Measurements from ENCODE around the gene GHDC.

Gene GHDC

DNA sequence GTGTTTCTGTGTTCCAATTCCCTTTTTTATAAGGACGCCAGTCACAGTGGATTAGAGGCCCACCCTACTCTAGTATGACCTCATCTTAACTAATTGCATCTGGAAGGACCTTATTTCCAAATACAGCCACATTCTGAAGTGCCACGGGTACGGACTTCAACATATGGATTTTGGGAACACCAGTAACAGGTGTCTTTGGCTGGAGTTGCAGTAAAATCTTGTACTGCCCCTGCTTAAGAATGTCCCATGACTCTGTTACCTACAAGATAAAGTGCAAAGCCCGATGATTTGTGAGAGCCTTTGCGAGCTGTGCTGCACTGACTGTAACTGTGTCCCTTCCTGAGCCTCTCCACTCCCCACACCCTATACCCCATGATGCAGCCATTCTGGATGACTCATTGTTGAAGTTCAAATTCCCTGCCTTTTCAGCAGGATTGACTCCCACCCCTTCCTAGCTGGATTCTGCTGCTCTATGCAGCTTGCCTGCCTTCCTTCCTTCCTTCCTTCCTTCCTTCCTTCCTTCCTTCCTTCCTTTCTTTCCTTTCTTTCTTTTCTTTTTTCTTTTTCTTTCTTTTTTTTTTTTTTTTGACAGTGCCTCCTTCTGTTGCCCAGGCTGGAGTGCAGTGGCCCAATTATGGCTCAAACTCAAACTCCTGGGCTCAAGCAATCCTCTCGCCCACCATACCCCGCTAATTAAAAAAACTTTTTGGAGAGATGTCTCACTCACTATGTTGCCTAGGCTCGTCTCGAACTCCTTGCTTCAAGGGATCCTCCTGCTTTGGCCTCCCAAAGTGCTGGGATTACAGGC, 11.2 kb downstream of the GHDC start:
- Histone ChIP-seq H3K36me3 (ENCODE audit: control insufficient read depth, insufficient read depth, low read length) (no peaks in the 10 kb centered on the region), H3K27ac (ENCODE audit: low read depth, low read length, severe bottlenecking) (no peak overlapping the region), H3K4me3 (ENCODE audit: extremely low read depth, insufficient read depth, low read length, poor library complexity, severe bottlenecking) (peak overlapping the region; percentile 45), H3K9me3 (ENCODE audit: control insufficient read depth, low read length) (no peaks in the 10 kb centered on the region), H3K4me1 (ENCODE audit: control insufficient read depth, insufficient read depth, low read length, poor library complexity, severe bottlenecking) (peaks cover 9% of the 10 kb centered on the region)
- 66 to 76% methylated on average over 7 to 9 of the region's 9 CpGs for WGBS, 2 experiments (ENCODE audit: insufficient coverage in 2 of 2)

DNA sequence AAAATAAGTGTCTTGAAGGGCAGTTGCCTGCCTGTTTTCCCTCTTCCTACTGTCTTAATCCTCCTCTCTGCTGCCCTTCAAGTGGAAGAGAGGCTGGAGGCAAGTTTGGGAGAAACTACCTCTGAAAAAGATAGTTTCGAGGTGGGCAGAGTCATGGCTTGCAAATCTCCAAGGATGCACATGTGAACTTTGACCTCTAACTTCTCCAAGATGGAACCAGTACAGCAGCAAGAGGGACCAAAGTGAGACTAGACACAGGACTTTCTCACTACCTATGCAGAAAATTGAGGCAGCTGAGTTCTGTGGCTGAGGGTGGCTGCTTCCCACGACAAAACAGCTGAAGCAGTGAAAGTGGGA, 12.5 kb downstream of the GHDC start:
- Histone ChIP-seq H3K27ac (ENCODE audit: low read depth, low read length, severe bottlenecking) (no peak overlapping the region), H3K36me3 (ENCODE audit: control insufficient read depth, insufficient read depth, low read length) (no peaks in the 10 kb centered on the region), H3K9me3 (ENCODE audit: control insufficient read depth, low read length) (no peaks in the 10 kb centered on the region), H3K4me1 (ENCODE audit: control insufficient read depth, insufficient read depth, low read length, poor library complexity, severe bottlenecking) (peaks cover 9% of the 10 kb centered on the region), H3K4me3 (ENCODE audit: extremely low read depth, insufficient read depth, low read length, poor library complexity, severe bottlenecking) (no peak overlapping the region)
- WGBS, 2 experiments (ENCODE audit: insufficient coverage in 2 of 2): 90 to 91% methylated on average over 2 of the region's 2 CpGs

DNA sequence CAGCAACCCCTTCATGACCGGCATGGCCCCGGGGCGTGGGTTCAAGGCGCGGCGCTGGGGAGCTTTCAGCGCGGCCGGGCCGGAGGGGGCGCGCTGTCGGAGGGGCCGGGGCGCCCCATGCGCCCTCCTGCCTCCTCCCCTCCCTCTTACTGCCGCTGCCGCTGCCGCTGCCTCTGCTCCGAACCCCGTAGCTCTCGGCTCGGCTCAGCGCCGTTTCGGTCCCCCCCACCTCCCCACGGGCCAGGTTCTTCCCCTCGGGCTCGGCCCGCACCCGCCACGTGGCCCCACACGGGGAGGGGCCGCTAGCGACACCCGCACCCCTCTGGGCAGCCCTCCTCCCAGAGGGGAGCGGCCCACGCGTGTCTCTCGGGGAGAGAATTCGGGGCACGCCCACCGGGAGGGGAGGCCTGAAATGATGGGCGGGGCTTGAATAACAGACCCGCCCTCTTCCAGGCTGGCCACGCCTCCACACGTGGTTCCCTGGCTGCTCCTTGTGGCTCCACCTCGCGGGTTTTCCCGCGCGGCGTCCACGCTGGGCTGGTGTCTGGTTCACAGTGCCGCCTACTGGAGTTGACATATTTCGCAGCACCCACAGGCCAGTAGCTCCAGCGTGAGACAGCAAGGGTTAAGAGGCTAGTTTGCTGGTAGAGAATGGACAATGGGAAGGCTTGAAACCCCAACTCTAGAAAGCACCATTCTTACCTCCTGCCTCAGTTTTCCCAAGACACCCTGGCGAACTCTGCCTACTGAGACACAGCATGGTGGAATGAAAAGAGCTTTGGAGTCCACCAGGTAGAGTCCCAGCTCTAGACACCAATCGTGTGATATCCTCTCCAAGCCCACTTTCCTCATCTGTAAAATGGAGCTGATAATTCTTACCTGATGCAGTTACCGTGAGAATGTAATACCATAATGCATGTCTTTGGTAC, 13.1 kb downstream of the GHDC start, which contains the start of gene KCNH4:
Gene KCNH4 (minus strand): TSS at position 221 of the 929 bp plus-strand sequence. CDS start 197 bp downstream, at position 24.
- 2% methylated on average over 32 to 45 of the region's 60 CpGs for WGBS, 2 experiments (ENCODE audit: insufficient coverage in 2 of 2)
- H3K36me3 ChIP-seq (ENCODE audit: control insufficient read depth, insufficient read depth, low read length): no peaks in the 10 kb centered on the region
- H3K4me1 ChIP-seq (ENCODE audit: control insufficient read depth, insufficient read depth, low read length, poor library complexity, severe bottlenecking): peaks cover 9% of the 10 kb centered on the region
- peak within 1 kb of the TSS; percentile 2 for H3K4me3 ChIP-seq (ENCODE audit: extremely low read depth, insufficient read depth, low read length, poor library complexity, severe bottlenecking)
- no peak within 1 kb of the TSS for H3K27ac ChIP-seq (ENCODE audit: low read depth, low read length, severe bottlenecking)
- no peaks in the 10 kb centered on the region for H3K9me3 ChIP-seq (ENCODE audit: control insufficient read depth, low read length)

DNA sequence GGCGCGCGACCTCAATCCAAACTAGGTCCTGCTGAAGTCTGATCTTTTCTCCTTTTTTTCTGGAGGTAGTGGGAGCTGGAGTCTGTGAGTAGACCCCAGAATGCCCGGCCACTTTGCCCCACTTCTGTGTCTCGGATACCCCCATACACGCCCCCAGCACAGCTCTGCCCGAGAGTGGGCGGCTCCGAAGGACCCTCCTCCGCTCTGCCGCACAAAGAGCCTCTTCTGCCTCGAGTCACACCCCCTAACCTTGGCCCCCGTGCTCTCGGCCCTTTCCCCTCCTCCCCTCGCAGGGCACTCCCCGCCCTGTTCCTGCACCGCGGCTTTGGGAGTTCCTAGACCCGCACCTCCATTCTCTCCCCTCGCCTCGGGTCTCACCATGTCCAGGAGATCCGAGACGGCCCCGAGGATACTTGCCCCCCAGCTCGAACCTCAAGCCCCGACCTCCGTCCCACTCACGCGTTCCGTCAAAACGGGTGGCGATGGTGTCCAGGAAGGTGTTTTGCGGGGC, 13.8 kb downstream of the GHDC start:
- peak overlapping the region; percentile 2 for H3K4me3 ChIP-seq (ENCODE audit: extremely low read depth, insufficient read depth, low read length, poor library complexity, severe bottlenecking)
- no peaks in the 10 kb centered on the region for H3K9me3 ChIP-seq (ENCODE audit: control insufficient read depth, low read length)
- WGBS, 2 experiments (ENCODE audit: insufficient coverage in 2 of 2): 1 to 4% methylated on average over 19 to 24 of the region's 33 CpGs

DNA sequence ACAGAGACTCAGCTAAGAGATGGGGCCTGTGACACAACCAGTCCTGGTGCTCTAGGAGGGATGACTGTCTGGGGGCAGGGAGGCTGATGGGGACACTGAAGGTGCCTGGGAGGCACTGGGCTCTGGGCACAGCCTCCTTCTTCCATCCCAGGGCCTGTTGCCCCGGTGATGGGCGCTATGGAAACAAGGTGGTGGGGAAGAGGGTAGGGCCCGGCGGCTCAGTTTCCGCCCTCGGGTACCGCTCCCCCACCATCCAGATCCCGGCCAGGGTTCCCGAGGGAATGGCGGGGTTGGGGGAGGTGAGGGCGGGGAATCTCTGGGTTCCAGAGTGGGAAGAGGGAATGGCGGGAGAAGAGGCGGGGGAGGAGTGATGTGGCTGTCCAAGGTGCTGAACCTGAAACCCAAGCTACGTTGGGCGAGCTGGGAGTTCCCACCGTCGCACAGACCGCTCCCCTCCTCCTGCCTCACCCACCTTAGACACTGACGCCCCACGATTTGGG, 14.3 kb downstream of the GHDC start:
- H3K27ac ChIP-seq (ENCODE audit: low read depth, low read length, severe bottlenecking): no peak overlapping the region
- no peaks in the 10 kb centered on the region for H3K9me3 ChIP-seq (ENCODE audit: control insufficient read depth, low read length)
- peaks cover 7% of the 10 kb centered on the region for H3K4me1 ChIP-seq (ENCODE audit: control insufficient read depth, insufficient read depth, low read length, poor library complexity, severe bottlenecking)
- H3K36me3 ChIP-seq (ENCODE audit: control insufficient read depth, insufficient read depth, low read length): no peaks in the 10 kb centered on the region
- no peak overlapping the region for H3K4me3 ChIP-seq (ENCODE audit: extremely low read depth, insufficient read depth, low read length, poor library complexity, severe bottlenecking)
- 2 to 20% methylated on average over 7 to 10 of the region's 20 CpGs for WGBS, 2 experiments (ENCODE audit: insufficient coverage in 2 of 2)

More for the DNA sequence above, 13.8 kb downstream of the GHDC start:
- Histone ChIP-seq H3K4me1 (ENCODE audit: control insufficient read depth, insufficient read depth, low read length, poor library complexity, severe bottlenecking) (peaks cover 7% of the 10 kb centered on the region), H3K27ac (ENCODE audit: low read depth, low read length, severe bottlenecking) (no peak overlapping the region), H3K36me3 (ENCODE audit: control insufficient read depth, insufficient read depth, low read length) (no peaks in the 10 kb centered on the region)

DNA sequence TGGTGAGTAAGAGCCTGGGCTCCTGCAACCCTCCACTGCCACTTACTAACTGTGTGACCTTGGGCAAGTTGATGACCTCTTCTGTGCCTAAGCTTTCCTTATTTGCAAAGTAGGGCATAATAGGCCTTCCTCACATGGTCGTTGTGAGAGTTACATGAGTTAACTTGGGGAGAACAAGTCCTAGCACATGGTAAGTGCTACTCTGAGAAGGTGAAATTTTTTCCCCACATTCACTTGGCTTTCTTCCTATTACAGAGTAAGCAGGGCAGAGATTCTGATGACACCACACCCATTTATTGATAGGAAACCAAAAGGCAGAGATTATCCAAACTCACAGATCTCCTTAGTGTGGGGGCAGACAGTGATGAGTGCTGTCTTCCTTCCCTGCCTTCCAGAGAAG, 15.0 kb downstream of the GHDC start:
- Histone ChIP-seq H3K27ac (ENCODE audit: low read depth, low read length, severe bottlenecking) (no peak overlapping the region), H3K4me3 (ENCODE audit: extremely low read depth, insufficient read depth, low read length, poor library complexity, severe bottlenecking) (no peak overlapping the region), H3K36me3 (ENCODE audit: control insufficient read depth, insufficient read depth, low read length) (no peaks in the 10 kb centered on the region), H3K9me3 (ENCODE audit: control insufficient read depth, low read length) (no peaks in the 10 kb centered on the region), H3K4me1 (ENCODE audit: control insufficient read depth, insufficient read depth, low read length, poor library complexity, severe bottlenecking) (peaks cover 3% of the 10 kb centered on the region)
- 0% methylated on average over 1 of the region's 1 CpG; no CpG with 5 or more reads in 1 of the 2 experiments for WGBS, 2 experiments (ENCODE audit: insufficient coverage in 2 of 2)

DNA sequence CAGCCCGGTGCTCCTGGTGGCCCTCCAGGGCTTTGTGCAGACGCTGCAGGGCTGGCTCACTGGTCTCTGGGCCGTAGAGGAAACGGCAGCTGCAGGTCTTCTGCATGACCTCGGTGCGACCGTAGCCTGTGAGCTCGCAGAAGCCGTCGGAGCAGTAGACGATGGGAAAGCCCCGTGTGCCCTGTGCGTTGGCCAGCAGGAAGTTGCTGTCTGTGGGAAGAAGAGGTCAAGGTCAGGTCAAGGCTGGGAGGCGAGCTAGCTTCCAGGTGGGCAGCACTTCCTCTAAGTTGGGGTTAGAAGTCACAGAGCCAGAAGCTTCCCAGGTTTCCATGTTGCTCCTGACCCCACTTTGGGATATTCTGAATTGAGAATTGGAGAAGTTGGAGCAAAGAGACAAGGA, 15.5 kb downstream of the GHDC start:
- H3K36me3 ChIP-seq (ENCODE audit: control insufficient read depth, insufficient read depth, low read length): no peaks in the 10 kb centered on the region
- 55 to 76% methylated on average over 9 to 14 of the region's 14 CpGs for WGBS, 2 experiments (ENCODE audit: insufficient coverage in 2 of 2)
- peaks cover 3% of the 10 kb centered on the region for H3K4me1 ChIP-seq (ENCODE audit: control insufficient read depth, insufficient read depth, low read length, poor library complexity, severe bottlenecking)
- H3K4me3 ChIP-seq (ENCODE audit: extremely low read depth, insufficient read depth, low read length, poor library complexity, severe bottlenecking): no peak overlapping the region
- no peaks in the 10 kb centered on the region for H3K9me3 ChIP-seq (ENCODE audit: control insufficient read depth, low read length)
- H3K27ac ChIP-seq (ENCODE audit: low read depth, low read length, severe bottlenecking): no peak overlapping the region

DNA sequence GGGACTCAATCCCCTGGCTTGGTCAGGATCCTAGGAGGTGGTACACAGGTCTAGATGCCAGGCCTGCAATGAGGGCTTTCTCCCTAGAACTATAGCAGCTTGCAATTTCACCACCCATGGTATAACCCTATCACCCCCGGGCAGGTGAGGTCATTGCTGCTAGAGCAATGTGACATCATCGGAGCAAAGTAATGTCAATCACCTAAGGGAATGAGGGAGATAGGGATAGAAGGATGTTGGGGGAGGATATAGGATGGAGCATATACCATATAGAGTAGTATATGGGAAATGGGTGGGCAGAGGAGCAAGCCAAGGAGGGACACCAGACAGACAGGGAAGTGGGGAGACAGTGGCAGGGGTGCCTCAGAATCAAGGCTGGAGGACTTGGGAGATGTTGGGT, 16.6 kb downstream of the GHDC start:
- Histone ChIP-seq H3K9me3 (ENCODE audit: control insufficient read depth, low read length) (no peaks in the 10 kb centered on the region), H3K36me3 (ENCODE audit: control insufficient read depth, insufficient read depth, low read length) (no peaks in the 10 kb centered on the region), H3K4me3 (ENCODE audit: extremely low read depth, insufficient read depth, low read length, poor library complexity, severe bottlenecking) (no peak overlapping the region), H3K27ac (ENCODE audit: low read depth, low read length, severe bottlenecking) (no peak overlapping the region), H3K4me1 (ENCODE audit: control insufficient read depth, insufficient read depth, low read length, poor library complexity, severe bottlenecking) (no peaks in the 10 kb centered on the region)
- 80 to 90% methylated on average over 1 to 2 of the region's 2 CpGs for WGBS, 2 experiments (ENCODE audit: insufficient coverage in 2 of 2)

DNA sequence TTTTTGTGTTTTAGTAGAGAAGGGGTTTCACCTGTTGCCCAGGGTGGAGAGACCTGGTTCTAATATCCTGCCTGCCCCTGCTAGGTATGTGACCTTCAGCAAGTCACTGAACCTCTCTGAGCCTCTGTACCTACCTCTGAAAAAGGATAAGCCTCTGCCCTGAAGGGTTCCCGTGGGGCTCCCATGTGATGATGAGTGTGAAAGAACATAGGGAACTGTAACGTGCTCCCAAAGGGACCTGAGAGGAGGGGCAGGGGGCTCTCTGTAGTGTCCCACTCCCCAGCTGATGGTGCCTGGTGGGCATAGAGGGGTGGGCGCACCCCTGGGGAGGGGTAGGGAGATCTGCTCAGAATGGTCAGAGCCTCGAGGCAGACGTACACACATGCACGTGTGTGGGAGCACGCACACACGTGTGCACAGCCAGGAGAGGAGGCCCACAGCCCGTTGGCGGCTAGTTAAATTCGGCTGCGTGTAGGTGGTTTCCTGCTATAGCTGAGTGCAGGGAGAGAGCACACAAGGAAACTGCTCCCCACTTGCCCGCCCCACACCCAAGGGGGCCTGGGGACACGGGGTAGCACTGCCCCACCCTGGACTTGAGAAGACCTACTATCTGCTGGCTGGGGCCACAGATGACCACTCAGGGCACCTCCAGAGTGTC, 20.0 kb downstream of the GHDC start:
- Histone ChIP-seq H3K36me3 (ENCODE audit: control insufficient read depth, insufficient read depth, low read length) (no peaks in the 10 kb centered on the region), H3K4me1 (ENCODE audit: control insufficient read depth, insufficient read depth, low read length, poor library complexity, severe bottlenecking) (peaks cover 3% of the 10 kb centered on the region), H3K27ac (ENCODE audit: low read depth, low read length, severe bottlenecking) (no peak overlapping the region), H3K9me3 (ENCODE audit: control insufficient read depth, low read length) (no peaks in the 10 kb centered on the region), H3K4me3 (ENCODE audit: extremely low read depth, insufficient read depth, low read length, poor library complexity, severe bottlenecking) (no peak overlapping the region)
- WGBS, 2 experiments (ENCODE audit: insufficient coverage in 2 of 2): 87 to 88% methylated on average over 10 to 13 of the region's 14 CpGs

DNA sequence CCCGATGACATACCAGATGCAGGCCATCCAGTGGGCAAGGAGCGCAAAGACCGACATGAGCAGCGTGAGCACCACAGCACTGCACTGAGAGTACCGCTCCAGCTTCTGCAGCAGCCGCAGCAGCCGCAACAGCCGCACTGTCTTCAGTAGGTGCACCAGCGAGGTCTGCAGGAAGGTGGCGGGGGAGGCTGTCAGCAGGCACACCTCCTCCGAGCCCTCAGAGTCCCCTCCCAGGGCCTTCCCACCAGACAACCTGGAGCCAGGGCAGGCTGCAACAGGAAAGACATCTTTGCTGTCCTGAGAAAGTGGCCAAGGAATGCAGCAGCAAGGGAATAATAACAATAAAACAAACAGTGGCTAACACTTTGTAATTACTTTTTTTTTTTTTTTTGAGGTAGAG, 22.5 kb downstream of the GHDC start:
- H3K27ac ChIP-seq (ENCODE audit: low read depth, low read length, severe bottlenecking): no peak overlapping the region
- H3K4me3 ChIP-seq (ENCODE audit: extremely low read depth, insufficient read depth, low read length, poor library complexity, severe bottlenecking): no peak overlapping the region
- WGBS, 2 experiments (ENCODE audit: insufficient coverage in 2 of 2): 71 to 74% methylated on average over 6 to 9 of the region's 11 CpGs
- peaks cover 3% of the 10 kb centered on the region for H3K4me1 ChIP-seq (ENCODE audit: control insufficient read depth, insufficient read depth, low read length, poor library complexity, severe bottlenecking)
- no peaks in the 10 kb centered on the region for H3K9me3 ChIP-seq (ENCODE audit: control insufficient read depth, low read length)
- H3K36me3 ChIP-seq (ENCODE audit: control insufficient read depth, insufficient read depth, low read length): no peaks in the 10 kb centered on the region

All from mesodermal cell (in vitro differentiated cells).